K562 (cell line): Measurements from ENCODE around the gene LDAH. TPM values are rescaled to one million over a fixed set of nuclear protein-coding genes. Genes with fewer than 3 reads are reported as not detected.

Experiments used
- ELK3 ChIP-seq: fragments of 450-650 bp; formaldehyde crosslinking; IDR thresholded peaks from 2 replicates; pipeline ENCODE4 v1.4.0; 2020; ENCODE audit warnings: mild to moderate bottlenecking
- MECOM ChIP-seq: fragments of 250-450 bp; sonication (Bioruptor Pico); IDR thresholded peaks from 2 replicates; pipeline ENCODE4 v1.8.0; 2022; ENCODE audit warnings: inconsistent platforms
- POU5F1 ChIP-seq: fragments of 150-350 bp; IDR thresholded peaks from 2 replicates; pipeline ENCODE4 v1.6.1; 2014; ENCODE audit warnings: borderline replicate concordance, low read length, low read depth, mild to moderate bottlenecking; ENCODE audit not compliant: partially characterized antibody
- ZMIZ1 ChIP-seq, 2 experiments: fragments of 150-350 bp in 1 of 2; IDR thresholded peaks; 2 replicates each; pipeline ENCODE4 v1.6.1; 2012 to 2016; ENCODE audit warnings: low read depth in 2 of 2, low read length in 2 of 2, mild to moderate bottlenecking in 1 of 2, moderate library complexity in 1 of 2
- ZNF146 ChIP-seq: IDR thresholded peaks from one replicate; pipeline ENCODE4 v1.6.1; 2018; ENCODE audit warnings: missing compliant biosample characterization; ENCODE audit not compliant: unreplicated experiment
- polyA plus RNA-seq, 8 experiments: library from polyadenylated mRNA; depleted of rRNA in 4 of 8; stranded (reverse) in 5 of 8; unstranded in 3 of 8; fragments of >200 nt; fragmentation: Nextera tagmentation in 2 of 8; fragmentation: Illumina TruSeq in 1 of 8; extraction: Ambion mirVana in 2 of 8; extraction: Trizol in 1 of 8; gene quantifications; 2 replicates each; pipeline versions ENCODE4 v1.2.1 to v1.2.3, GENCODE V29; 2011 to 2014; ENCODE audit warnings: inconsistent platforms in 1 of 8, missing spikeins in 1 of 8
- total RNA-seq, 7 experiments: library from RNA; depleted of rRNA in 6 of 7; stranded (reverse); fragments of >200 nt in 6 of 7; fragmentation: Illumina TruSeq in 2 of 7; extraction: Trizol in 2 of 7; gene quantifications; 2 replicates each; pipeline versions ENCODE4 v1.2.1 to v1.2.3, GENCODE V29; 2011 to 2021; ENCODE audit warnings: low replicate concordance in 1 of 7

LDAH gene
- total and polyA plus RNA-seq, 9 of the 15 experiments (the other 6 are each of a cell fraction or from before 2014, with no cell fraction given): 22.3 to 60.1 (median 40.0) TPM

GRCh38 chr2:20650877-20651730, 171.8 kb downstream of the LDAH start, which contains the start of gene HS1BP3 (continued):
- TF ChIP-seq ZMIZ1 (IDR thresholded peaks at IDR 0.05; ENCODE audit: low read depth in 2 of 2, low read length in 2 of 2) (no peak), ELK3 (CRISPR knock-in tag) (no peak), MECOM (no peak), ZNF146 (CRISPR knock-in tag) (no peak), POU5F1 (no peak)
